ENCODE measurements around the gene MLPH.

MLPH gene

GRCh38 chr2:237598468-237599208 is 111.6 kb downstream of the MLPH start:
- H3K27ac ChIP-seq, result no peak overlapping the region
- POLR2A ChIA-PET (ENCODE audit: low non-redundant PET), result no interaction called here
- no peak for DNase-seq (ENCODE audit: low spot score)
- CTCF ChIA-PET, result no interaction called here
- TF ChIP-seq CTCF (conservative IDR thresholded peaks at IDR 0.05; ENCODE audit: low read depth), result no peak

- H3K27ac ChIP-seq, result no peak overlapping the region
- POLR2A ChIA-PET (ENCODE audit: low non-redundant PET), result no interaction called here
- CTCF ChIA-PET, result no interaction called here
- TF ChIP-seq CTCF (conservative IDR thresholded peaks at IDR 0.05; ENCODE audit: low read depth), result no peak
- DNase-seq (ENCODE audit: low spot score), result no peak
These were observed 112.5 kb downstream of the MLPH start for GRCh38 chr2:237599465-237600110.

- ChIA-PET POLR2A (ENCODE audit: low non-redundant PET) (no interaction called here), CTCF (interaction anchor here (0.6 to 0.7 kb wide), 2 partner anchors 145 to 326 kb away, joined by 3 to 4 read pairs; no protein-coding TSS in a partner anchor)
- no peak overlapping the region for H3K27ac ChIP-seq
- DNase-seq (ENCODE audit: low spot score), result no peak
- no peak for TF ChIP-seq CTCF (conservative IDR thresholded peaks at IDR 0.05; ENCODE audit: low read depth)
These were observed 113.3 kb downstream of the MLPH start for GRCh38 chr2:237600205-237600846.

GRCh38 chr2:237601453-237602116 is 114.5 kb downstream of the MLPH start:
- ChIA-PET POLR2A (ENCODE audit: low non-redundant PET) (interaction anchor here (0.6 kb wide), 1 partner anchor 21 kb away, joined by 5 read pairs; no protein-coding TSS in a partner anchor), CTCF (interaction anchor here (0.6 kb wide), 1 partner anchor 75 kb away, joined by 3 read pairs; no protein-coding TSS in a partner anchor)
- no peak for DNase-seq (ENCODE audit: low spot score)
- no peak for TF ChIP-seq CTCF (conservative IDR thresholded peaks at IDR 0.05; ENCODE audit: low read depth)
- no peak overlapping the region for H3K27ac ChIP-seq

GRCh38 chr2:237602409-237602808 is 115.4 kb downstream of the MLPH start:
- DNase-seq (ENCODE audit: low spot score), result no peak
- ChIA-PET POLR2A (ENCODE audit: low non-redundant PET) (interaction anchor here (0.6 kb wide), 1 partner anchor 21 kb away, joined by 5 read pairs; no protein-coding TSS in a partner anchor), CTCF (interaction anchor here (0.6 to 0.8 kb wide), 2 partner anchors 76 to 150 kb away, joined by 3 to 5 read pairs; no protein-coding TSS in a partner anchor)
- TF ChIP-seq CTCF (conservative IDR thresholded peaks at IDR 0.05; ENCODE audit: low read depth), result no peak
- H3K27ac ChIP-seq, result no peak overlapping the region

Measured in RWPE1 (cell line).